ENCODE measurements around the gene STEAP4. TPM values are rescaled to one million over a fixed set of nuclear protein-coding genes. Genes with fewer than 3 reads are reported as not detected.

The STEAP4 gene
- total and polyA plus RNA-seq, 2 experiments from 2014 or later, result not detected

DNA sequence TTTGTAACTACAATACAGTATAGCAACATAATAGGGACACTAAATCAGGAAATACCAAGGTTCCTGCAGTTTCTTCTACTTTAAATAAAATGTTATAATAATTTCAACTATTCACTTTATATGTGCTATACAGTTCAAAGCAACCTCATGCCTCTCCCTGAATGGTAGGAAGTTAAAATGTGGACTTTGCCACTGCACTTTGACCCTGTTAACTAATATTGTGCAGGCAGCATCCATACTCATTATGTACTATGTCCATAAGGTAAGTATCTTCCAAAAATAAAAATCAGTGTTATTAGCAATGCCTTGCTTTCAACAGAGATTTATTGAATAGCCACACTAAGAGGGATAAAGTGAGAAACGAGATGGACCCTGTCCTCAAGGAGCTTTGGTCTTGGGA lies 4.8 kb downstream of the STEAP4 start:
- no peak overlapping the region for H3K27ac ChIP-seq
- no peak for DNase-seq
- H3K27me3 ChIP-seq (replicated peaks; ENCODE audit: insufficient read depth), result peaks cover 19% of the 10 kb centered on the region
- TF ChIP-seq EZH2phosphoT487 (IDR thresholded peaks at IDR 0.05; ENCODE audit: insufficient read depth, low read depth) (no peak), EZH2 (IDR thresholded peaks at IDR 0.05; ENCODE audit: insufficient read depth, poor library complexity, severe bottlenecking) (no peak)
- no peaks in the 10 kb centered on the region for H4K20me1 ChIP-seq (ENCODE audit: insufficient read depth)
- peaks cover 6% of the 10 kb centered on the region for H3K4me1 ChIP-seq (ENCODE audit: insufficient read depth)
- no peaks in the 10 kb centered on the region for H3K79me2 ChIP-seq (ENCODE audit: insufficient read depth)
- no peaks in the 10 kb centered on the region for H3K9me2 ChIP-seq (ENCODE audit: insufficient read depth)
- no peaks in the 10 kb centered on the region for H3K36me3 ChIP-seq (ENCODE audit: low read depth)
- no peaks in the 10 kb centered on the region for H3F3A ChIP-seq (ENCODE audit: insufficient read depth)
- in situ Hi-C loops (cut with MboI), result no loop called here
- H3K4me3 ChIP-seq, result no peak overlapping the region
- WGBS, 2 experiments (ENCODE audit: low coverage in 1 of 2, low lambda C conversion rate in 2 of 2, missing lambda C conversion rate in 2 of 2), result 26 to 29% methylated on average over 1 of the region's 1 CpG
- no peak overlapping the region for H3K4me2 ChIP-seq (ENCODE audit: unreplicated experiment)
- H2AFZ ChIP-seq, result no peak overlapping the region
- no peaks in the 10 kb centered on the region for H3K9me3 ChIP-seq (ENCODE audit: low read depth)
- no peak overlapping the region for H3K9ac ChIP-seq

DNA sequence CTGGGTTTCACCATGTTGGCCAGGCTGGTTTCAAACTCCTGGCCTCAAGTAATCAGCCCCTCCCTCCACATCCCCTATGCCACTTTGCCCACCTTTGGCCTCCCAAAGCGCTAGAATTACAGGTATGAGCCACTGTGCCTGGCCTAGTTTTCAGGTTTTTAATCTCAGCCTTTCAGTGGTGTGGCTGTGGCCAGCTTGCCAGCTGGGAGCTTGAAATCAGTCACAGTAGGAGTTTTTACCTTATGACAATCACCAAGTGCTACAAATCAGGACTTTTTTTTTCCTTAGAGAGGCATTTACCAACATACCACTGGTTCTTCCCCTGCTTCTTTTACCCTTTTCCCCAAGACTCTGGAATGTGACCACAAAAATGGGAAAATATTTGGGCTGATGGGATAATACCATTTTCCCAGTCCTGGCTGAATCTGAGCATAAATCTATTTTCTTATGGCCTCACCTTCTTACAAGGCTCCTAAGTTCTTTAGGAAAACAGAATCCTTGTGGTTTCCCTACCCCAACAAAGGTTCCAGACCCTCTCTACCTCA lies 6.2 kb downstream of the STEAP4 start:
- peaks cover 7% of the 10 kb centered on the region; the same call in 1 of the 2 replicates for H3K27me3 ChIP-seq (replicated peaks; ENCODE audit: insufficient read depth)
- H3F3A ChIP-seq (ENCODE audit: insufficient read depth), result no peaks in the 10 kb centered on the region
- DNase-seq, result no peak
- no peak overlapping the region for H3K27ac ChIP-seq
- no peaks in the 10 kb centered on the region for H3K9me2 ChIP-seq (ENCODE audit: insufficient read depth)
- no peaks in the 10 kb centered on the region for H3K79me2 ChIP-seq (ENCODE audit: insufficient read depth)
- no peak for TF ChIP-seq EZH2phosphoT487 (IDR thresholded peaks at IDR 0.05; ENCODE audit: insufficient read depth, low read depth)
- TF ChIP-seq EZH2 (IDR thresholded peaks at IDR 0.05; ENCODE audit: insufficient read depth, poor library complexity, severe bottlenecking), result no peak
- WGBS, 2 experiments (ENCODE audit: low coverage in 1 of 2, low lambda C conversion rate in 2 of 2, missing lambda C conversion rate in 2 of 2), result 59 to 89% methylated on average over 1 of the region's 1 CpG
- H3K4me2 ChIP-seq (ENCODE audit: unreplicated experiment), result no peak overlapping the region
- H3K9ac ChIP-seq, result no peak overlapping the region
- H4K20me1 ChIP-seq (ENCODE audit: insufficient read depth), result no peaks in the 10 kb centered on the region
- no peak overlapping the region for H3K4me3 ChIP-seq
- no peaks in the 10 kb centered on the region for H3K36me3 ChIP-seq (ENCODE audit: low read depth)
- in situ Hi-C loops (cut with MboI), result no loop called here
- H3K4me1 ChIP-seq (ENCODE audit: insufficient read depth), result no peaks in the 10 kb centered on the region
- H2AFZ ChIP-seq, result no peak overlapping the region
- no peaks in the 10 kb centered on the region for H3K9me3 ChIP-seq (ENCODE audit: low read depth)

DNA sequence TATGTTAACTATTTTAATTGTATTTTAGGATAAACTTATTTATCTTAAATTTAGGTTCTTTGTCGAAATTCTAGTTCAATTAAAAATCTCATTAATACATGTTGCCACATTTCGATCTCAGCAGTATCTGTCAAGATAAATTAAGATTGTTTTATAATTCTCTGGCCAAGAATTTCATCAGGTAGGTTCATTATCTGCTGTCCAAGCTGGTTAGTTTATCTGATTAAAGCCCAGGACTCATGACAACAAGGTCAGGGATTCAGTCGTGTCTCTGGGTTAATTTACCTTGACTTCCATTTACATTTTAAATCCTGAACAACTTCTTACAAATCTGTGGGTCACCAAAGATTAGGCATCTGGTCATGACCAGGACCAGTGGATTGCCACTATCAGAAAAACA lies 7.6 kb downstream of the STEAP4 start:
- Histone ChIP-seq H3K9me3 (ENCODE audit: low read depth) (no peaks in the 10 kb centered on the region), H3K36me3 (ENCODE audit: low read depth) (no peaks in the 10 kb centered on the region), H3K27me3 (replicated peaks; ENCODE audit: insufficient read depth) (no peaks in the 10 kb centered on the region; the same call in 1 of the 2 replicates), H3K27ac (no peak overlapping the region), H4K20me1 (ENCODE audit: insufficient read depth) (no peaks in the 10 kb centered on the region), H3K9me2 (ENCODE audit: insufficient read depth) (no peaks in the 10 kb centered on the region), H3K9ac (no peak overlapping the region), H3K79me2 (ENCODE audit: insufficient read depth) (no peaks in the 10 kb centered on the region), H2AFZ (no peak overlapping the region), H3F3A (ENCODE audit: insufficient read depth) (no peaks in the 10 kb centered on the region), H3K4me2 (ENCODE audit: unreplicated experiment) (no peak overlapping the region), H3K4me1 (ENCODE audit: insufficient read depth) (no peaks in the 10 kb centered on the region), H3K4me3 (no peak overlapping the region)
- DNase-seq, result no peak
- TF ChIP-seq EZH2 (IDR thresholded peaks at IDR 0.05; ENCODE audit: insufficient read depth, poor library complexity, severe bottlenecking), result no peak
- in situ Hi-C loops (cut with MboI), result no loop called here
- WGBS, 2 experiments (ENCODE audit: low coverage in 1 of 2, low lambda C conversion rate in 2 of 2, missing lambda C conversion rate in 2 of 2), result 52 to 58% methylated on average over 3 of the region's 3 CpGs

DNA sequence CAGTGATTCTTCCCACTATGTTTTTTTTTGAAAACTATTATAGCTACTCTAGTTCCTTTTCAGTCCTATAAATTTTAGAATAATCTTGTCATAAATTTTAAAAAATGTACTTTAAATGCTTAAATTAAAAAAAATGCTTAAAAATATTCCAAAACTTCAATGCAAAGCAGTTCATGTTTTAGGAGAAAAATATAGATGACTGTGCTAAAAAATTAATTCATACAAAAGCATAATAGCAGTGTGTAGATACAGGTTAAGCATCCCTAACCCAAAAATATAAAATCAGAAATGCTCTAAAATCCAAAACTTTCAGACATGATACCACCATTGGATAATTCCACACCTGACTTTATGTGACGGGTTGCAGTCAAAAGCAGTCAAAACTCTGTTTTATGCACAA lies 12.8 kb downstream of the STEAP4 start:
- H4K20me1 ChIP-seq (ENCODE audit: insufficient read depth), result no peaks in the 10 kb centered on the region
- H3K27ac ChIP-seq, result no peak overlapping the region
- H3K9ac ChIP-seq, result no peak overlapping the region
- H3K4me1 ChIP-seq (ENCODE audit: insufficient read depth), result no peaks in the 10 kb centered on the region
- no peaks in the 10 kb centered on the region for H3K36me3 ChIP-seq (ENCODE audit: low read depth)
- H2AFZ ChIP-seq, result no peak overlapping the region
- no peaks in the 10 kb centered on the region; the same call in 1 of the 2 replicates for H3K27me3 ChIP-seq (replicated peaks; ENCODE audit: insufficient read depth)
- H3F3A ChIP-seq (ENCODE audit: insufficient read depth), result no peaks in the 10 kb centered on the region
- H3K9me3 ChIP-seq (ENCODE audit: low read depth), result no peaks in the 10 kb centered on the region
- TF ChIP-seq EZH2phosphoT487 (IDR thresholded peaks at IDR 0.05; ENCODE audit: insufficient read depth, low read depth), result no peak
- no peak overlapping the region for H3K4me2 ChIP-seq (ENCODE audit: unreplicated experiment)
- no peak for DNase-seq
- no peak overlapping the region for H3K4me3 ChIP-seq
- no peaks in the 10 kb centered on the region for H3K79me2 ChIP-seq (ENCODE audit: insufficient read depth)
- in situ Hi-C loops (cut with MboI), result no loop called here
- no peaks in the 10 kb centered on the region for H3K9me2 ChIP-seq (ENCODE audit: insufficient read depth)
- 72 to 81% methylated on average over 1 of the region's 1 CpG for WGBS, 2 experiments (ENCODE audit: low coverage in 1 of 2, low lambda C conversion rate in 2 of 2, missing lambda C conversion rate in 2 of 2)
